IMR-90 (cell line): ENCODE measurements around the gene PACSIN3. TPM values are rescaled to one million over a fixed set of nuclear protein-coding genes. Genes with fewer than 3 reads are reported as not detected.

Experiments
- ATAC-seq: fragments of 200-7000 bp; cut with Tn5 transposase; 2 replicates; pipeline ENCODE4 v1.9.1; 2020; ENCODE audit warnings: low read depth, mild to moderate bottlenecking, moderate library complexity
- BruUV-seq: library from RNA; stranded (reverse); fragments of 400-500 nt; replicated peaks from 2 replicates; lab custom pipeline; 2021; lab: Mats Ljungman, UMichigan
- CTCF ChIA-PET: fragments of 300-600 bp; formaldehyde crosslinking; extraction: SDS; loops from one replicate; lab custom pipeline; 2021; ENCODE audit warnings: antibody characterized with exemption; lab: Yijun Ruan, JAX
- POLR2A ChIA-PET: fragments of 300-600 bp; sonication (Branson Sonifier 250); formaldehyde crosslinking; loops from one replicate; lab custom pipeline; 2022; ENCODE audit warnings: antibody characterized with exemption; ENCODE audit not compliant: unreplicated experiment; lab: Charles Lee
- DNase-seq: peaks from one replicate; pipeline ENCODE4 v3.0.0; 2013
- H2AFZ ChIP-seq: replicated peaks from 2 replicates; pipeline ENCODE3; 2013; ENCODE audit warnings: low read length, mild to moderate bottlenecking; ENCODE audit not compliant: poor library complexity
- H2AK5ac ChIP-seq: 2 replicates; pipeline ENCODE4 v1.6.1; 2013; ENCODE audit warnings: low read depth, low read length, inconsistent platforms
- H2AK9ac ChIP-seq: replicated peaks from 2 replicates; pipeline ENCODE3; 2013; ENCODE audit warnings: mild to moderate bottlenecking, low read depth, low read length, moderate library complexity; ENCODE audit not compliant: poor library complexity
- H2BK120ac ChIP-seq: 2 replicates; pipeline ENCODE4 v1.6.1; 2013; ENCODE audit warnings: low read depth, low read length, inconsistent platforms
- H2BK15ac ChIP-seq: 3 replicates; pipeline ENCODE4 v1.6.1; 2013; ENCODE audit warnings: low read depth, low read length, inconsistent platforms
- H2BK20ac ChIP-seq: 2 replicates; pipeline ENCODE4 v1.6.1; 2013; ENCODE audit warnings: low read depth, mild to moderate bottlenecking, inconsistent platforms, low read length, moderate library complexity
- H2BK5ac ChIP-seq: 2 replicates; pipeline ENCODE4 v1.6.1; 2013; ENCODE audit warnings: mild to moderate bottlenecking, low read depth, low read length, inconsistent platforms; ENCODE audit not compliant: poor library complexity, severe bottlenecking
- H3K14ac ChIP-seq: replicated peaks from 2 replicates; pipeline ENCODE4 v1.6.1; 2013; ENCODE audit warnings: low read depth, low read length, inconsistent platforms
- H3K18ac ChIP-seq: 2 replicates; pipeline ENCODE4 v1.6.1; 2013; ENCODE audit warnings: low read depth, low read length, control low read depth
- H3K23ac ChIP-seq: 2 replicates; pipeline ENCODE4 v1.6.1; 2013; ENCODE audit warnings: low read depth, low read length, inconsistent platforms
- H3K27ac ChIP-seq: 2 replicates; pipeline ENCODE4 v1.5.1; 2013; ENCODE audit warnings: mild to moderate bottlenecking, control low read depth, low read length; ENCODE audit not compliant: insufficient read depth
- H3K27me3 ChIP-seq: 2 replicates; pipeline ENCODE4 v1.6.1; 2013; ENCODE audit warnings: low read length; ENCODE audit not compliant: control insufficient read depth, insufficient read depth
- H3K36me3 ChIP-seq: 2 replicates; pipeline ENCODE4 v1.6.1; 2013; ENCODE audit warnings: low read length, mixed read lengths; ENCODE audit not compliant: control insufficient read depth, insufficient read depth
- H3K4ac ChIP-seq: 2 replicates; pipeline ENCODE4 v1.6.1; 2013; ENCODE audit warnings: low read depth, low read length, inconsistent platforms
- H3K4me1 ChIP-seq: 2 replicates; pipeline ENCODE4 v1.6.1; 2013; ENCODE audit warnings: low read length, mixed read lengths; ENCODE audit not compliant: control insufficient read depth, insufficient read depth
- H3K4me2 ChIP-seq: 2 replicates; pipeline ENCODE4 v1.6.1; 2013; ENCODE audit warnings: low read depth, mild to moderate bottlenecking, control low read depth, low read length, moderate library complexity
- H3K4me3 ChIP-seq: 2 replicates; pipeline ENCODE4 v1.5.1; 2013; ENCODE audit warnings: low read depth, mild to moderate bottlenecking, control low read depth, low read length, moderate library complexity; ENCODE audit not compliant: insufficient read depth
- H3K56ac ChIP-seq: 2 replicates; pipeline ENCODE4 v1.6.1; 2013; ENCODE audit warnings: low read length, inconsistent platforms; ENCODE audit not compliant: insufficient read depth; ENCODE audit errors: extremely low read depth
- H3K79me1 ChIP-seq, 2 experiments: 2 replicates each; pipeline ENCODE4 v1.6.1; 2013; ENCODE audit warnings: low read length in 2 of 2, inconsistent platforms in 1 of 2, low read depth in 1 of 2
- H3K9ac ChIP-seq: 2 replicates; pipeline ENCODE4 v1.6.1; 2013; ENCODE audit warnings: low read depth, low read length, control low read depth
- H3K9me1 ChIP-seq: 2 replicates; pipeline ENCODE4 v1.6.1; 2013; ENCODE audit warnings: low read length, inconsistent platforms; ENCODE audit not compliant: insufficient read depth
- H3K9me3 ChIP-seq: 2 replicates; pipeline ENCODE4 v1.6.1; 2013; ENCODE audit warnings: low read length; ENCODE audit not compliant: control insufficient read depth, insufficient read depth
- H4K20me1 ChIP-seq: 2 replicates; pipeline ENCODE4 v1.6.1; 2013; ENCODE audit warnings: low read length, inconsistent platforms; ENCODE audit not compliant: insufficient read depth
- H4K5ac ChIP-seq: 2 replicates; pipeline ENCODE4 v1.6.1; 2013; ENCODE audit warnings: mild to moderate bottlenecking, low read depth, low read length, control low read depth
- H4K8ac ChIP-seq, 2 experiments: 2 replicates each; pipeline ENCODE4 v1.6.1; 2013; ENCODE audit warnings: low read depth in 2 of 2, low read length in 2 of 2, control low read depth in 1 of 2, inconsistent platforms in 1 of 2
- H4K91ac ChIP-seq: 2 replicates; pipeline ENCODE4 v1.6.1; 2013; ENCODE audit warnings: low read depth, low read length, inconsistent platforms; ENCODE audit not compliant: insufficient read depth
- BHLHE40 ChIP-seq: fragments of 150-350 bp; IDR thresholded peaks from 2 replicates; pipeline ENCODE4 v1.6.1; 2016; ENCODE audit warnings: mild to moderate bottlenecking, low read depth, low read length
- CEBPB ChIP-seq: IDR thresholded peaks from 2 replicates; pipeline ENCODE4 v1.6.1; 2012; ENCODE audit warnings: low read depth, low read length, improper control_type of control experiment
- CHD1 ChIP-seq: IDR thresholded peaks from 2 replicates; pipeline ENCODE4 v1.6.1; 2012; ENCODE audit warnings: low read depth, low read length, improper control_type of control experiment
- ELK1 ChIP-seq: fragments of 150-350 bp; IDR thresholded peaks from 2 replicates; pipeline ENCODE4 v1.6.1; 2016; ENCODE audit warnings: low read depth, mild to moderate bottlenecking, low read length, moderate library complexity, borderline replicate concordance
- MAFK ChIP-seq: IDR thresholded peaks from 2 replicates; pipeline ENCODE4 v1.6.1; 2012; ENCODE audit warnings: low read depth, low read length, improper control_type of control experiment
- MAZ ChIP-seq: IDR thresholded peaks from 2 replicates; pipeline ENCODE4 v1.6.1; 2012; ENCODE audit warnings: low read depth, mild to moderate bottlenecking, low read length, improper control_type of control experiment, moderate library complexity, borderline replicate concordance
- NFE2L2 ChIP-seq: fragments of 150-350 bp; IDR thresholded peaks from 2 replicates; pipeline ENCODE4 v1.6.1; 2016; ENCODE audit warnings: low read depth, mild to moderate bottlenecking, low read length
- RAD21 ChIP-seq: IDR thresholded peaks from 2 replicates; pipeline ENCODE4 v1.6.1; 2012; ENCODE audit warnings: low read length, improper control_type of control experiment
- RCOR1 ChIP-seq: IDR thresholded peaks from 2 replicates; pipeline ENCODE4 v1.6.1; 2012; ENCODE audit warnings: mild to moderate bottlenecking, low read length, improper control_type of control experiment; ENCODE audit not compliant: insufficient replicate concordance
- RFX5 ChIP-seq: IDR thresholded peaks from 2 replicates; pipeline ENCODE4 v1.8.0; 2012; ENCODE audit warnings: low read depth, mild to moderate bottlenecking, low read length, moderate library complexity
- WGBS, 2 experiments: methylation state at CpG; one replicate each; pipeline versions ENCODE4 v1.1.5 to v1.1.7; 2013; ENCODE audit warnings: missing lambda C conversion rate in 2 of 2; ENCODE audit not compliant: insufficient read length in 1 of 2; ENCODE audit errors: extremely low coverage in 2 of 2; 5-methylcytosine and 5-hydroxymethylcytosine counted together
- dilution Hi-C: fragments of 300-500 bp; cut with HindIII; formaldehyde crosslinking; loops from one replicate; pipeline ENCODE4 v1.14.3; 2018; ENCODE audit warnings: low sequenced_read_pairs; ENCODE audit not compliant: unreplicated experiment
- in situ Hi-C: fragments of 300-500 bp; cut with MboI; formaldehyde crosslinking; loops from 3 replicates; pipeline ENCODE4 v1.14.3; 2019; ENCODE audit warnings: low sequenced_read_pairs, inconsistent platforms, mixed read lengths
- intact Hi-C: fragments of 100-400 bp; cut with micrococcal nuclease; formaldehyde crosslinking; loops from 2 replicates; pipeline ENCODE4 v1.10.0; 2022
- polyA plus RNA-seq, 3 experiments: library from polyadenylated mRNA; depleted of rRNA; stranded (reverse); fragments of >200 nt; gene quantifications; 2 replicates each; pipeline ENCODE4 v1.2.3, GENCODE V29; 2012; ENCODE audit warnings: low replicate concordance in 1 of 3
- total RNA-seq: library from RNA; depleted of rRNA; stranded (reverse); fragments of >200 nt; gene quantifications from 2 replicates; pipeline ENCODE4 v1.2.3, GENCODE V29; 2012
- TF ChIP-seq, protein P1 (sequence below): fragments of 150-350 bp; IDR thresholded peaks from 2 replicates; pipeline ENCODE4 v1.6.1; 2017; ENCODE audit warnings: mild to moderate bottlenecking, antibody characterized with exemption, low read length, low read depth
- TF ChIP-seq, protein P2 (sequence below): conservative IDR thresholded peaks from 2 replicates; pipeline ENCODE4 v1.5.1; 2012; ENCODE audit warnings: mild to moderate bottlenecking, low read depth, low read length, improper control_type of control experiment

The PACSIN3 gene
- total and polyA plus RNA-seq, 2 of the 4 experiments (the other 2 are of a cell fraction): 19.2 to 21.1 TPM

GRCh38 chr11:47152126-47152952 is 33.9 kb downstream of the PACSIN3 start:
- no peak overlapping the region for H3K4me2 ChIP-seq
- peaks cover 0 to 5% of the 10 kb centered on the region in 2 experiments; a peak in 1 of 4 replicates for H3K79me1 ChIP-seq
- H2AFZ ChIP-seq: peak overlapping the region; percentile 64
- H3K36me3 ChIP-seq: peaks cover 2% of the 10 kb centered on the region; the same call in 1 of the 2 replicates
- peak overlapping the region; percentile 27; the same call in 1 of the 2 replicates for H3K14ac ChIP-seq
- H3K9me1 ChIP-seq: peaks cover 22% of the 10 kb centered on the region
- H3K27ac ChIP-seq: no peak overlapping the region
- H3K56ac ChIP-seq: no peak overlapping the region
- H2BK15ac ChIP-seq: no peak overlapping the region
- CTCF ChIA-PET: interaction anchor here (0.6 to 2.6 kb wide), 24 partner anchors 10 to 294 kb away, joined by 3 to 19 read pairs (median 4); no protein-coding TSS in a partner anchor
- peak overlapping the region; percentile 18; the same call in 1 of the 2 replicates for H2AK5ac ChIP-seq
- H4K91ac ChIP-seq: peak overlapping the region; percentile 39; the same call in 1 of the 2 replicates
- no peak overlapping the region for H4K5ac ChIP-seq
- intact Hi-C loops: loop anchor here (5.0 kb wide), 1 partner anchor 325 kb away; no protein-coding TSS in a partner anchor
- H3K18ac ChIP-seq: no peak overlapping the region
- H3K27me3 ChIP-seq: no peaks in the 10 kb centered on the region
- H3K4ac ChIP-seq: 0 out of 2 replicates have a peak overlapping the region, but pooled peaks have one; percentile 33
- no peak overlapping the region for H3K4me3 ChIP-seq
- ATAC-seq (peak; percentile 27), DNase-seq (peak; percentile 46)
- no peak overlapping the region for H2BK5ac ChIP-seq
- BruUV-seq: no TSS peak
- H3K23ac ChIP-seq: no peak overlapping the region
- 72% methylated on average over 5 of the region's 16 CpGs; no CpG with 5 or more reads in 1 of the 2 experiments for WGBS, 2 experiments
- H3K9me3 ChIP-seq: no peaks in the 10 kb centered on the region
- peaks cover 14% of the 10 kb centered on the region for H3K4me1 ChIP-seq
- POLR2A ChIA-PET: interaction anchor here (0.6 kb wide), 1 partner anchor 93 kb away, joined by 14 read pairs; no protein-coding TSS in a partner anchor
- H2BK20ac ChIP-seq: peak overlapping the region; percentile 57; the same call in 1 of the 2 replicates
- dilution Hi-C loops: no loop called here
- H3K9ac ChIP-seq: no peak overlapping the region
- in situ Hi-C loops: loop anchor here (5.0 to 10.0 kb wide), 2 partner anchors 238 to 265 kb away; partner anchors contain the start of gene LRP4
- no peak overlapping the region; the same call in 1 of the 2 replicates for H2BK120ac ChIP-seq
- H4K20me1 ChIP-seq: 0 out of 2 replicates have a peak, but pooled peaks cover 6% of the 10 kb centered on the region
- H4K8ac ChIP-seq: no peak overlapping the region
- H2AK9ac ChIP-seq: no peak overlapping the region
- TF ChIP-seq RCOR1 (no peak), CEBPB (no peak), ELK1 (no peak), BHLHE40 (no peak), CHD1 (no peak), RAD21 (no peak), NFE2L2 (no peak), MAZ (no peak), RFX5 (no peak), MAFK (no peak)
- TF ChIP-seq, protein P1, sequence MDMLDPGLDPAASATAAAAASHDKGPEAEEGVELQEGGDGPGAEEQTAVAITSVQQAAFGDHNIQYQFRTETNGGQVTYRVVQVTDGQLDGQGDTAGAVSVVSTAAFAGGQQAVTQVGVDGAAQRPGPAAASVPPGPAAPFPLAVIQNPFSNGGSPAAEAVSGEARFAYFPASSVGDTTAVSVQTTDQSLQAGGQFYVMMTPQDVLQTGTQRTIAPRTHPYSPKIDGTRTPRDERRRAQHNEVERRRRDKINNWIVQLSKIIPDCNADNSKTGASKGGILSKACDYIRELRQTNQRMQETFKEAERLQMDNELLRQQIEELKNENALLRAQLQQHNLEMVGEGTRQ: no peak
- TF ChIP-seq, protein P2, sequence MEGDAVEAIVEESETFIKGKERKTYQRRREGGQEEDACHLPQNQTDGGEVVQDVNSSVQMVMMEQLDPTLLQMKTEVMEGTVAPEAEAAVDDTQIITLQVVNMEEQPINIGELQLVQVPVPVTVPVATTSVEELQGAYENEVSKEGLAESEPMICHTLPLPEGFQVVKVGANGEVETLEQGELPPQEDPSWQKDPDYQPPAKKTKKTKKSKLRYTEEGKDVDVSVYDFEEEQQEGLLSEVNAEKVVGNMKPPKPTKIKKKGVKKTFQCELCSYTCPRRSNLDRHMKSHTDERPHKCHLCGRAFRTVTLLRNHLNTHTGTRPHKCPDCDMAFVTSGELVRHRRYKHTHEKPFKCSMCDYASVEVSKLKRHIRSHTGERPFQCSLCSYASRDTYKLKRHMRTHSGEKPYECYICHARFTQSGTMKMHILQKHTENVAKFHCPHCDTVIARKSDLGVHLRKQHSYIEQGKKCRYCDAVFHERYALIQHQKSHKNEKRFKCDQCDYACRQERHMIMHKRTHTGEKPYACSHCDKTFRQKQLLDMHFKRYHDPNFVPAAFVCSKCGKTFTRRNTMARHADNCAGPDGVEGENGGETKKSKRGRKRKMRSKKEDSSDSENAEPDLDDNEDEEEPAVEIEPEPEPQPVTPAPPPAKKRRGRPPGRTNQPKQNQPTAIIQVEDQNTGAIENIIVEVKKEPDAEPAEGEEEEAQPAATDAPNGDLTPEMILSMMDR: no peak; the same call in 1 of the 2 replicates
